Inferior parietal cortex (tissue), 1 donor: Measurements from ENCODE around the gene PHC2.

Source experiments
- DNase-seq: peaks from one replicate; pipeline ENCODE4 v3.0.0-alpha.2; 2016; ENCODE audit errors: extremely low spot score

Gene PHC2

DNA sequence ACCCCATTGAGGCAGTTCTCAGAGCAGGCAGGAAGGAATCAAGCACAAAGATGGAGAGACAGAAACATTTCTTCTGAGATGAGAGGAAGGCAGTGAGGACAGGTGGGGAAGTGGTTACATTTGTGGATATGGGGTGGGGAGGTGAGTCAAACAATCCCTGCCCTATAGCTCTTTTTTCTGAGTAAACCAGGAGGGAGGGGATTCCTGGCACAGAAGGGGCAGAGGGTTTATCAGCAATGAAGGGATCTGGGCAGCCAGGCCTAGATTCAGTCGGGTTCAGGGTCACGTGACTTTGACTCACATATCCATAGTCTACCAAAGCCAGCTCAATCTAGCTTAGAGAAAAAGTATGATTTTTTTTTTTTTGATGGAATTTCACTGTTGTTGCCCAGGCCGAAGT lies 15.7 kb upstream of the PHC2 start:
- no peak for DNase-seq

- DNase-seq, result no peak
These were observed 14.2 kb upstream of the PHC2 start for GRCh38 chr1:33445108-33445507.

DNA sequence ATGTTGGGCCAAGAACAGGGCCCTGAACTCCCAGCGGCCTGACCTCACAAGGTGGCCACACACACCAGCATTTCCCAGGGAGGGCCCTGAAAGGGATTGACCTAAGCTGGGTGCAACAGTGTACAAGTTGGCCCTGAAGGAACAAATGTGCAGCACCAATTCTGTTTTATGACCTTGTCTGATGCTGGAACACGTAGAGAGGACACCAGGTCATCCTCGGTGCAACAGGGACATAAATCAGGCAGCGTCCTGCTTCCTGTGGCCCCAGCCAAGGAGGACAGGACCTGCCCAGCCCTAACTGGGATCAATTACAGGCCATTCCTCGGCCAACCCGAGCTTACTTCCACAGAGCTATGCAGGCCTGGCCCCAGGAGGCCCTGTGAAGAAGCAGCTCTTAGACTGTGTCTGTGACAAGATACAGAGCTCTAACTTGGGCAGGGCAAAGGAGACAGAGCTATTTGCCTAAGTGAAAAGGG lies 12.8 kb upstream of the PHC2 start:
- no peak for DNase-seq

- no peak for DNase-seq
These were observed 12.3 kb upstream of the PHC2 start for GRCh38 chr1:33443080-33443704.

DNA sequence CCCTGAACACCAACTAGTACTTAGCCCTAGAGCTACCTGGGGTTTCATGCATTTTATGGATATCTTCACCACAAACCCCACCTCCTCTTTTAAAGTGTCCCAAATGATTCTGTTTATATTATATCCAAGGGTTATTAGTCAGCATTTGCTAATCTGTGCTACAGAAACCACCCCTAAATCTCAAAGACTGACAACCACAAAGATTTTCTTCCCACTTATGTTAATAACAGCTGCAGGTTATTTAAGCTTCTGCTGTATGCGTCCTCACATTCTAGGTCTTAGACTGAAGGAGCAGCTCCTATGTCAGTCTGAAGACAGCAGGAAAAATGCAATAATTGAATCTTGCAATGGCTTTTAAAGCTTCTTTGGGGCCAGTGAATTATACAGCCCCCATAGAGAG lies 11.2 kb upstream of the PHC2 start:
- no peak for DNase-seq

- DNase-seq, result no peak
These were observed 10.3 kb upstream of the PHC2 start for GRCh38 chr1:33441088-33441745.

GRCh38 chr1:33439662-33440061 lies 8.8 kb upstream of the PHC2 start:
- no peak for DNase-seq

DNA sequence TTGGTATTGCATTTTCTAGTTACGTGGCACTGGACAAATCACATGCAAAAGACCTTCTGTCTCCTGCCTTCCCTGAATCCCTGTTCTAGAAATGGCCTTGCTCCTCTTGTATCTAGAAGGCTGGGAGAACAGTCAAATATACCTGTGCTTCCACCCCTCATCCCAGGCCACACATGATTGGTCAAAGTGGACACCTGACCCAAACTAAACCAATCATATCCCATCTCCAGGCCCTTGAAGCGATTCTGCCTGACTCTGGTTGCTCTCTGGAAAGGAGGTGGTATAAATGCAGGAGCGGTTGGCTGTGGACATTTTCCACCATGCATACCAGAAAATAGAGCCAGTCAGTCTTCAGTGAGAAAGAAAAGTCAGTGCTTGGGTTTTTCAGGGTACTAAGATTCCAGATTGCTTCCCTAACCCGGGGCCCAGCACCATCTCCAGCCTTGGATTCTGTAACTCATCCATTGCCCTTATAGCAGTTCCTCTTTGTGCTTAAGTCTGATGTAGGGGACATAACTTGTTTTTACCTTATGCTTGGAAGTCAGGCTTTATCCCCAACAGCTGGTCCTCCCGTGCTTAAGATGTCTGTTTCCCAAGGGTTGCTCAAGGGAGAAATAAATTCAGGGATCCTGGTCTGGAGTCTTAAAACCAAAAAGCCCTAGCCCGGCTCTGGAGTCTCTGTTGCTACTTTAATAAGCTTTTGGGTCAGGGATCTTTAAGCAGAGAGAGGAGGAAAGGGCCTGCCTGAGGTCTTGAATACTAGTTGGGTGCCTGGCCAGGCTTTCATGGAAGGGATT lies 7.7 kb upstream of the PHC2 start:
- no peak for DNase-seq

GRCh38 chr1:33436557-33437285 lies 5.8 kb upstream of the PHC2 start:
- no peak for DNase-seq

GRCh38 chr1:33435096-33435820 lies 4.4 kb upstream of the PHC2 start:
- DNase-seq, result no peak

DNA sequence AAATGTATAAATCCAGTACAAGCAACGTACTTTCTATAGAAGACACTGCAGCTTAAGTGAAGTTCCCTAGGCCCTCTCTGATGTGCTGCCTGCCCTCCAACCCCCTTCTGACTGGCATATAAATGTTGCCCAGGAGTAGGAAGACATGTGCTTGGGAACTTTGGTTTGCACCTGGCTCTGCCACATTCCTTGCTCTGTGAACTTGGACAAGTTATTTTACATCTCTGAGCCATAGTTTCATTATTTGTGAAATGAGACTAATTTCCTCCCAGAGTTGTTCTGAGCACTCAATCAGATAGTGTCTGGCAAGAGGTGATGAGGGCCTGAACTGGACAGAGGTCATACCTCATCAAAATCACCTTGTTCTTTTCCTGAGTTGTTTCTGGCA lies 3.5 kb upstream of the PHC2 start:
- no peak for DNase-seq

- DNase-seq, result no peak
These were observed 2.8 kb upstream of the PHC2 start for GRCh38 chr1:33433509-33434362.

DNA sequence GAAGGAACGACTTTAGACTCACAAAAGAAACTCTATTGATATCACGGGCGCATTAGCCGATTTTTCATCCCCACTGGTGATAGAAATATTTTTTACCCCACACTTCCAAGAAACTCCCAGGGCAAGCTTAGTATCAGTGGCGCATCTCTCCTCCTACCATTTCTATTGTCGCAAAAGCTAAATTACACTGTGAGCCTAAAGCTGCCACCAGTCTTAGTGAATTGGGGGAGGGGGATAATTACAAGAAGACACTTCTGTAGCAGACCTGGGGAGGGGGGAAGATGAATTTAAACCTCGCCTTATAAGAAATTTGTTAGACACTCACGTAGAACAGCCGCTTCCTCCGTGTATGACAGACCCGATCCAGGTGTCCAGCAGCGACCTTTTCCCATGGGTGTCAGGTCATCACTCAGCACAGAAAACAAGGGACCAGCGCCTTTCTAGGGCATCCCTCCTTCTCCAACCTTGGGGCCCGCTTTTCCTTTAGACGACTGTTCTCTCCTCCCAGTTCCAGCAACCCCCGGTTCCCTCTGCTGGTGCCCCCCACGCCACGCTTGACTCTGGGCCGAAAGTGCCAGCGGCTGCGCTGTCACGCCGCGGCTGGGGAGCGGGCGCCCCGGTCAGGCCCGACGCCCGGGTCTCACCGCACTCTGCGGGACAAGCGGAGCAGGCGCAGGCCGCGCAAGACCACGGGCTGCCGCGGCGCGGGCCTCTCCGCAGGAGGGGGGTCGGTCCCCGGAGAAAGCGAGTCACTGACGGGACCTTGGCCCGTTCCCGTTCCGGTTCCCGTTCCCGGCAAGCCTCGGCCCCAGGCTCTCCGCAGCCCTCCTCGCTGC lies 821 bp downstream of the PHC2 start:
- no peak for DNase-seq

DNA sequence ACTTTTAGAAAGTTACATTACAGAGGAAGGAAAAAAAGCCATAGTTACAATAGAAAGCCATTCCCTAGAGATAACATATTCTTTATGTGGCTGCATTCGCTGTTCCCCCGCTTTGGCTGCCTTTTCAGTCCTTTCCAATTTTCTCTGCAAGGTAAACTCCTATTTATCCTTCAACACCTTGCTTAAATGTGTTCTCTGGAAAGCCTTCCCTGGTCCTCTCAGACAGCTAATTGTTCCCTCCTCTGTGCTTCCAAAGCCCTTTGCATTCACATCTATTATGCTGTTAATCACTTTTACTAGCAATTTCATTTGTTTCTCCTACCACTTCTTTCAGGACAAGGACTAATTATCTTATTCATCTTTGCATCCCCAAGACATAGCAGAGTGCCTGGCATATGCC lies 1.6 kb downstream of the PHC2 start:
- DNase-seq, result no peak

GRCh38 chr1:33428661-33429060 lies 2.2 kb downstream of the PHC2 start:
- no peak for DNase-seq

DNA sequence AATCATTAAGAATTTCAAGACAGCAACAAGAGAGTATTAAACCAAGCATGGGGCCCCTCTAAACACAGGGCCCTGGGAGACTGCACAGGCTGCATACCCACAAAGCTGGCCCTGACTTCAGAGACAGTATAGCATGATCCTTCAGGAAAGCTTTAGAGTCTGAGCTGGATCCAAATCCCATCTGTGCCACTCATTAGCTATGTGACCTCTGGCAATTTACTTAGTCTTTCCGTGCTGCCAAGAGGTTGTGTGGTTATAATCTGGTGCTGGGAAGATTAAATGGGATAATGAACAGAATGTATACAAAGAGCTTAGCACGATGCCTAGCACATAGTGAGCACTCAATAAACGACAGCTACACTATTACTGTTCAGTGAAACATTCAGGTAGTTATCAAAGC lies 4.0 kb downstream of the PHC2 start:
- DNase-seq, result no peak

- DNase-seq, result no peak
These were observed 5.0 kb downstream of the PHC2 start for GRCh38 chr1:33425900-33426299.

DNA sequence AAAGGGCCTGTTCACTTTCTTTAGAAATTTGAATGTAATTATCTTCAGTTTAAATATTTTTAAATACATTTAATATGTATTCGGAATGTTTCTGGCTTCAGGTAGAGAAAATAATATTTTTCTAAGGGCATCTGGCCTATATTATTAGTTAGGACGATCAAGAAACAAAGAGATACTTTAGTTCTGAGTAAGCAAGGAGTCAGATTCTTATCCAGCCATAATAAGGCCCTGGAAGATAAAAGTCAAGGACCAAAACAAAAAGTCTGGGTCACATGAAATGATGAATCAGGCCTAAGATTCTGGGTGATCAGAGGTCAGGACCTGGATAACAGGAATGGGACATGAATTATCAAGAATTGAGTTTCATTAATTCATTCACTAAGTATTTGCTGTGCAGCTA lies 6.3 kb downstream of the PHC2 start:
- no peak for DNase-seq

GRCh38 chr1:33424205-33424604 lies 6.7 kb downstream of the PHC2 start:
- DNase-seq, result no peak
